ENCODE data around the gene SULT1A2.
"Not testable (repeated sequence)": the region's sequence is repeated elsewhere in the genome, so short reads cannot be mapped to it uniquely, and the experiment has no call there.

SULT1A2 gene

GRCh38 chr16:28609631-28610594, 13.1 kb upstream of the SULT1A2 start, which contains the start of gene SULT1A1:
Gene SULT1A1, minus strand, starts transcription at chr16:28610044. Its CDS starts 1,189 bp downstream, at chr16:28608855.
- DNase-seq (ENCODE audit: low read depth, low spot score) = no peak
- no peak for TF ChIP-seq CTCF (IDR thresholded peaks at IDR 0.05; ENCODE audit: low read depth, low read length)
- no peak within 1 kb of the TSS for H3K4me3 ChIP-seq (ENCODE audit: low read depth, low read length)
- in situ Hi-C loops (cut with HindIII; ENCODE audit: low sequenced_read_pairs) = no loop called here

- DNase-seq (ENCODE audit: low read depth, low spot score); H3K4me3 ChIP-seq (ENCODE audit: low read depth, low read length); in situ Hi-C loops (cut with HindIII; ENCODE audit: low sequenced_read_pairs): not testable (repeated sequence)
Observed at GRCh38 chr16:28608867-28609596, 12.2 kb upstream of the SULT1A2 start.

DNA sequence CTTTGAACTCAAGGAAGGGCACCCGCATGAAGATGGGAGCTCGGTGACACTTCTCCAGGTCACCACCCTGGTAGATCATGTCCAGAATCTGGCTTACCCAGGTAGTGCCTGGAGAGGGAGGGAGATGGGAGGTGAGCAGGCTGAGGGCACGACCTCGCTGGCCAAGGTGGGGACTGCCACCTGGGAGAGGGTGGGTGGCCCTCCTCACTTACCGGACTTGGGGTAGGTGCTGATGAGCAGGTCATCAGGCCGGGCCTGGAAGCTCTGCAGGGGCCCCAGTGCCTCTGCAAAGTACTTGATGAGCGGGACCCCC, 11.6 kb upstream of the SULT1A2 start:
- H3K4me3 ChIP-seq (ENCODE audit: low read depth, low read length); in situ Hi-C loops (cut with HindIII; ENCODE audit: low sequenced_read_pairs); DNase-seq (ENCODE audit: low read depth, low spot score): not testable (repeated sequence)

DNA sequence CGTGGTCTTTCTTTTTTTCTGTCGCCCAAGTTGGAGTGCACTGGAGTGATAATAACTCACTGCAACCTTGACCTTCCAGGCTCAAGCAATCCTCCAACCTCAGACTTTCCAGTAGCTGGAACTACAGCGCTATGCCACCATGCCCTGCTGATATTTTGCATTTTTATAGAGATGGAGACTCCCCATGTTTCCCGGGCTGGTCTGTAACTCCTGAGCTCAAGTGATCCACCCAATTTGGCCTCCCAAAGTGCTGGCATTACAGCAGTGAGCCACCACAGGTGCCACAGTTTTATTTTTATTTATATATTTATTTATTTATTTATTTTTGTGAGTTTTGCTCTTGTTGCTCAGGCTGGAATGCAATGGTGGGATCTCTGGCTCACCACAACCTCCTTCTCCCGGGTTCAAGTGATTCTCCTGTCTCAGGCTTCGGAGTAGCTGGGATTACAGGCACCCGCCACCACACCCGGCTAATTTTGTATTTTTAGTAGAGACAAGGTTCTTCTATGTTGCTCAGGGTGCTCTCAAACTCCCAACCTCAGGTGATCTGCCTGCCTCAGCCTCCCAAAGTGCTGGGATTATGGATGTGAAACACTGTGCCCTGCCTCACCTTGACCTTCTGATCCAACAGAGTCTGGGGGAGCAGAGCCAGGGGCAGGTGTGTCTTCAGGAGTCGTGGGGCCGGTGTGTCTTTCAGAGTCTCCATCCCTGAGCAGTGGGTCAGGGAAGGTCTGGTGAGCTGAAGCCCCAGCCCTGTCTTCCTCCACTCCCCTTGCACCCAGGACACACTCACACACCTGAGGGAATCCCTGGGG, 11.0 kb upstream of the SULT1A2 start:
- in situ Hi-C loops (cut with HindIII; ENCODE audit: low sequenced_read_pairs); DNase-seq (ENCODE audit: low read depth, low spot score); H3K4me3 ChIP-seq (ENCODE audit: low read depth, low read length): not testable (repeated sequence)

- in situ Hi-C loops (cut with HindIII; ENCODE audit: low sequenced_read_pairs) = no loop called here
- H3K4me3 ChIP-seq (ENCODE audit: low read depth, low read length) = no peak overlapping the region
- DNase-seq (ENCODE audit: low read depth, low spot score) = no peak
- TF ChIP-seq CTCF (IDR thresholded peaks at IDR 0.05; ENCODE audit: low read depth, low read length) = no peak
Observed at GRCh38 chr16:28607116-28607623, 10.3 kb upstream of the SULT1A2 start.

DNA sequence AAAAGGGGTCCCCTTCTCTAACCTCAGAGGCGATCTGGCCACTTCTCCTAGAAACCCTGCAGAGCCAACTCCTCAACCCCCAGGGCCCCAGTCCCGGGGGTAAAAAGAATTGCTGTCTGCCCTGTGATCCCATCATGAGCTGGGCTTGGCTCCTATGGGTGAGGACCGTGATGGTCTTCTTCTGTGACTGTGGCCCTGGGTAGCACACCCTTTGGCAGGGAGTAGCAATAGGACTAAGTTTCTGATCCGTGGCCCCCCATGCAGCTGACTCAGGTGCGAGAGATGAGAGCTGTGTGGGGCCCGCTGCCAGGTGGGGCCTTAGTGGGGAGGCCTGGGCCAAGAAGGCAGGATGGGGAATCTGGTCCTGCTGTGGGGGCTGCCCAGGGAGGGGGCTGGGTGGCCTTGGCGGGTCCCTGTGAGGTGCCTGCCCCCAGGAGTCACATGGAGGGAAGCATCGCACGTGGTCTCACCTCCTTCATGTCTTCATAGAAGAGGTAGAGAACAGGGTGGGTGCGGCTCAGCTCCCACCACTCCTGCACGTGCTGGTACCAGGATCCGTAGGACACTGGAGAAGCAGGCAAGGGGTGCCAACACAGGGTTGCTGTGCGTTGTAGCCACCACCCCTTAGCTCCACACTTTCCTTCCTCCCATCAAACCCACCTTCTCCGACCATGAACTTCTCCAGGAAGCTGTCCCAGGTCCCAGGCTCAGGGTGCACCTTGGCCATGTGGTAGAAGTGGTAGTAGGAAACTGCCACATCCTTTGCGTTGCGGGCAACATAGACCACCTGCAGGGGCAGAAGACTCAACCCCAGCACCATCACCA, 9.7 kb upstream of the SULT1A2 start:
- H3K4me3 ChIP-seq (ENCODE audit: low read depth, low read length) = no peak overlapping the region
- TF ChIP-seq CTCF (IDR thresholded peaks at IDR 0.05; ENCODE audit: low read depth, low read length) = no peak
- in situ Hi-C loops (cut with HindIII; ENCODE audit: low sequenced_read_pairs) = no loop called here
- no peak for DNase-seq (ENCODE audit: low read depth, low spot score)

GRCh38 chr16:28604186-28604565, 7.3 kb upstream of the SULT1A2 start:
- TF ChIP-seq CTCF (IDR thresholded peaks at IDR 0.05; ENCODE audit: low read depth, low read length) = no peak
- DNase-seq (ENCODE audit: low read depth, low spot score) = no peak
- no peak overlapping the region for H3K4me3 ChIP-seq (ENCODE audit: low read depth, low read length)
- in situ Hi-C loops (cut with HindIII; ENCODE audit: low sequenced_read_pairs) = no loop called here
